ENCODE measurements around the gene CBFA2T3.

The CBFA2T3 gene

GRCh38 chr16:88953003-88953690 lies 23.9 kb downstream of the CBFA2T3 start:
- DNase-seq (ENCODE audit: low read depth): no peak
- no peak for TF ChIP-seq CTCF (conservative IDR thresholded peaks at IDR 0.05; ENCODE audit: low read depth, low read length)
- H3K4me3 ChIP-seq (ENCODE audit: low read length): no peak overlapping the region

- H3K4me3 ChIP-seq (ENCODE audit: low read length): no peak overlapping the region
- DNase-seq (ENCODE audit: low read depth): no peak
- no peak for TF ChIP-seq CTCF (conservative IDR thresholded peaks at IDR 0.05; ENCODE audit: low read depth, low read length)
Observed at GRCh38 chr16:88951989-88952388, 25.0 kb downstream of the CBFA2T3 start.

GRCh38 chr16:88951501-88951900 lies 25.5 kb downstream of the CBFA2T3 start:
- no peak for DNase-seq (ENCODE audit: low read depth)
- TF ChIP-seq CTCF (conservative IDR thresholded peaks at IDR 0.05; ENCODE audit: low read depth, low read length): no peak
- no peak overlapping the region for H3K4me3 ChIP-seq (ENCODE audit: low read length)

- H3K4me3 ChIP-seq (ENCODE audit: low read length): no peak overlapping the region
- TF ChIP-seq CTCF (conservative IDR thresholded peaks at IDR 0.05; ENCODE audit: low read depth, low read length): peak; percentile 20
- no peak for DNase-seq (ENCODE audit: low read depth)
Observed at GRCh38 chr16:88948781-88949490, 28.1 kb downstream of the CBFA2T3 start.

- H3K4me3 ChIP-seq (ENCODE audit: low read length): no peak overlapping the region
- TF ChIP-seq CTCF (conservative IDR thresholded peaks at IDR 0.05; ENCODE audit: low read depth, low read length): no peak
- no peak for DNase-seq (ENCODE audit: low read depth)
Observed at GRCh38 chr16:88945473-88945872, 31.5 kb downstream of the CBFA2T3 start.

- DNase-seq (ENCODE audit: low read depth): no peak
- no peak for TF ChIP-seq CTCF (conservative IDR thresholded peaks at IDR 0.05; ENCODE audit: low read depth, low read length)
- H3K4me3 ChIP-seq (ENCODE audit: low read length): no peak overlapping the region
Observed at GRCh38 chr16:88943741-88944140, 33.3 kb downstream of the CBFA2T3 start.

All from retinal pigment epithelial cell (primary cell).